K562 (cell line): ENCODE measurements around the gene NEUROD2. TPM values are rescaled to one million over a fixed set of nuclear protein-coding genes. Genes with fewer than 3 reads are reported as not detected.

Experiments
- BCL6 ChIP-seq: fragments of 250-450 bp; sonication (Bioruptor Pico); IDR thresholded peaks from 2 replicates; pipeline ENCODE4 v1.4.0; 2020
- BDP1 ChIP-seq: IDR thresholded peaks from 3 replicates; pipeline ENCODE4 v1.6.1; 2011; ENCODE audit not compliant: insufficient read length, insufficient read depth
- BRD4 ChIP-seq: fragments of 200-600 bp; sonication (generic); IDR thresholded peaks from 2 replicates; pipeline ENCODE4 v1.6.1; 2017; ENCODE audit warnings: inconsistent platforms
- CREBBP ChIP-seq: IDR thresholded peaks from one replicate; pipeline ENCODE4 v1.6.1; 2012; ENCODE audit warnings: low read depth, mild to moderate bottlenecking, control low read depth, inconsistent platforms, low read length
- ESRRB ChIP-seq: fragments of 250-450 bp; sonication (Bioruptor Pico); IDR thresholded peaks from 2 replicates; pipeline ENCODE4 v1.5.0; 2020; ENCODE audit warnings: mild to moderate bottlenecking, moderate library complexity, borderline replicate concordance
- ETV5 ChIP-seq: sonication (generic); formaldehyde crosslinking; IDR thresholded peaks from 2 replicates; pipeline ENCODE4 v1.4.0; 2020; ENCODE audit warnings: low read depth, mild to moderate bottlenecking, missing genetic modification reagents
- FIP1L1 ChIP-seq: fragments of 200-400 bp; formaldehyde crosslinking; IDR thresholded peaks from 2 replicates; pipeline ENCODE4 v1.6.1; 2018; ENCODE audit warnings: mild to moderate bottlenecking, low read depth, low read length; ENCODE audit not compliant: poor library complexity, severe bottlenecking
- FOXJ2 ChIP-seq: fragments of 200-800 bp; sonication (Bioruptor generic); IDR thresholded peaks from 2 replicates; pipeline ENCODE4 v1.6.1; 2016; ENCODE audit warnings: missing genetic modification characterization, missing compliant biosample characterization
- FOXK1 ChIP-seq: sonication (generic); formaldehyde crosslinking; IDR thresholded peaks from 2 replicates; pipeline ENCODE4 v1.8.0; 2022; ENCODE audit warnings: missing genetic modification reagents, mild to moderate bottlenecking, borderline replicate concordance
- HMG20B ChIP-seq: fragments of 250-450 bp; sonication (Bioruptor Pico); IDR thresholded peaks from 2 replicates; pipeline ENCODE4 v1.5.0; 2021; ENCODE audit warnings: mild to moderate bottlenecking
- KDM2B ChIP-seq: fragments of 250-450 bp; sonication (Bioruptor Pico); IDR thresholded peaks from 2 replicates; pipeline ENCODE4 v1.8.0; 2021; ENCODE audit warnings: mild to moderate bottlenecking, moderate library complexity
- KLF6 ChIP-seq: fragments of 250-450 bp; sonication (Bioruptor Pico); IDR thresholded peaks from 2 replicates; pipeline ENCODE4 v1.4.0; 2020; ENCODE audit warnings: mild to moderate bottlenecking, moderate library complexity, borderline replicate concordance
- NONO ChIP-seq, 2 experiments: fragments of 200-400 bp in 1 of 2; fragments of 450-650 bp in 1 of 2; formaldehyde crosslinking in 1 of 2; IDR thresholded peaks; 2 replicates each; pipeline ENCODE4 v1.6.1; 2017; ENCODE audit warnings: low read depth in 2 of 2, mild to moderate bottlenecking in 2 of 2, moderate library complexity in 2 of 2, low read length in 1 of 2
- NR1H2 ChIP-seq: sonication (generic); formaldehyde crosslinking; IDR thresholded peaks from 2 replicates; pipeline ENCODE4 v1.4.0; 2020; ENCODE audit warnings: mild to moderate bottlenecking, missing genetic modification reagents
- NR2C2 ChIP-seq, 2 experiments: fragments of 200-800 bp in 1 of 2; sonication (Bioruptor generic) in 1 of 2; sonication (generic) in 1 of 2; formaldehyde crosslinking in 1 of 2; IDR thresholded peaks; 2 replicates each; pipeline versions ENCODE4 v1.6.1 to v1.8.0; 2016 to 2022; ENCODE audit warnings: mild to moderate bottlenecking in 1 of 2, missing compliant biosample characterization in 1 of 2, missing genetic modification characterization in 1 of 2, missing genetic modification reagents in 1 of 2
- PCBP2 ChIP-seq: fragments of 200-400 bp; formaldehyde crosslinking; IDR thresholded peaks from 2 replicates; pipeline ENCODE4 v1.6.1; 2018; ENCODE audit warnings: low read length, low read depth, mild to moderate bottlenecking, moderate library complexity; ENCODE audit not compliant: poor library complexity, severe bottlenecking
- POLR2A ChIP-seq: fragments of 450-650 bp; conservative IDR thresholded peaks from 2 replicates; pipeline ENCODE4 v1.6.1; 2016
- SMARCC2 ChIP-seq: fragments of 450-650 bp; IDR thresholded peaks from 2 replicates; pipeline ENCODE4 v1.6.1; 2017; ENCODE audit warnings: antibody characterized with exemption, moderate library complexity, mild to moderate bottlenecking, low read depth
- TCFL5 ChIP-seq: fragments of 250-450 bp; sonication (Bioruptor Pico); conservative IDR thresholded peaks from 2 replicates; pipeline ENCODE4 v1.6.1; 2021; ENCODE audit warnings: mild to moderate bottlenecking, moderate library complexity, matching md5 sums
- TEAD2 ChIP-seq: fragments of 450-650 bp; IDR thresholded peaks from 2 replicates; pipeline ENCODE4 v1.6.1; 2016; ENCODE audit warnings: missing genetic modification characterization, control low read depth, missing compliant biosample characterization
- TRIM28 ChIP-seq: fragments of 450-650 bp; IDR thresholded peaks from 2 replicates; pipeline ENCODE4 v1.6.1; 2017
- ZBED1 ChIP-seq: IDR thresholded peaks from 2 replicates; pipeline ENCODE4 v1.6.1; 2014
- ZBTB17 ChIP-seq: fragments of 450-650 bp; formaldehyde crosslinking; IDR thresholded peaks from 2 replicates; pipeline ENCODE4 v1.4.0; 2020; ENCODE audit warnings: mild to moderate bottlenecking
- ZNF717 ChIP-seq: fragments of 250-450 bp; sonication (Bioruptor Pico); IDR thresholded peaks from 2 replicates; pipeline ENCODE4 v1.5.0; 2021
- polyA plus RNA-seq, 8 experiments: library from polyadenylated mRNA; depleted of rRNA in 4 of 8; stranded (reverse) in 5 of 8; unstranded in 3 of 8; fragments of >200 nt; fragmentation: Nextera tagmentation in 2 of 8; fragmentation: Illumina TruSeq in 1 of 8; extraction: Ambion mirVana in 2 of 8; extraction: Trizol in 1 of 8; gene quantifications; 2 replicates each; pipeline versions ENCODE4 v1.2.1 to v1.2.3, GENCODE V29; 2011 to 2014; ENCODE audit warnings: inconsistent platforms in 1 of 8, missing spikeins in 1 of 8
- total RNA-seq, 7 experiments: library from RNA; depleted of rRNA in 6 of 7; stranded (reverse); fragments of >200 nt in 6 of 7; fragmentation: Illumina TruSeq in 2 of 7; extraction: Trizol in 2 of 7; gene quantifications; 2 replicates each; pipeline versions ENCODE4 v1.2.1 to v1.2.3, GENCODE V29; 2011 to 2021; ENCODE audit warnings: low replicate concordance in 1 of 7
- TF ChIP-seq, protein P1 (sequence below): fragments of 450-650 bp; formaldehyde crosslinking; IDR thresholded peaks from 2 replicates; pipeline ENCODE4 v1.4.0; 2022; ENCODE audit warnings: missing genetic modification characterization
- TF ChIP-seq, protein P2 (sequence below): IDR thresholded peaks from 2 replicates; pipeline ENCODE4 v1.6.1; 2014; ENCODE audit warnings: antibody characterized with exemption

The NEUROD2 gene
- total and polyA plus RNA-seq, 9 of the 15 experiments (the other 6 are each of a cell fraction or from before 2014, with no cell fraction given) = not detected

GRCh38 chr17:39650121-39650579 is 42.4 kb upstream of the NEUROD2 start (continued):
- TF ChIP-seq, protein P1, sequence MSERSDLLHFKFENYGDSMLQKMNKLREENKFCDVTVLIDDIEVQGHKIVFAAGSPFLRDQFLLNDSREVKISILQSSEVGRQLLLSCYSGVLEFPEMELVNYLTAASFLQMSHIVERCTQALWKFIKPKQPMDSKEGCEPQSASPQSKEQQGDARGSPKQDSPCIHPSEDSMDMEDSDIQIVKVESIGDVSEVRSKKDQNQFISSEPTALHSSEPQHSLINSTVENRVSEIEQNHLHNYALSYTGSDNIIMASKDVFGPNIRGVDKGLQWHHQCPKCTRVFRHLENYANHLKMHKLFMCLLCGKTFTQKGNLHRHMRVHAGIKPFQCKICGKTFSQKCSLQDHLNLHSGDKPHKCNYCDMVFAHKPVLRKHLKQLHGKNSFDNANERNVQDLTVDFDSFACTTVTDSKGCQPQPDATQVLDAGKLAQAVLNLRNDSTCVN (CRISPR knock-in tag) = 0 out of 2 replicates have a peak, but pooled peaks have one; percentile 5
- no peak for TF ChIP-seq PCBP2
- no peak for TF ChIP-seq ZNF717 (CRISPR knock-in tag)
- no peak for TF ChIP-seq TCFL5 (CRISPR knock-in tag)
- no peak for TF ChIP-seq BDP1
- TF ChIP-seq FOXK1 = no peak
- TF ChIP-seq ZBTB17 = peak; percentile 51; the same call in 1 of the 2 replicates
- TF ChIP-seq ETV5 (CRISPR knock-in tag) = no peak
- peak; percentile 61 for TF ChIP-seq POLR2A
- no peak for TF ChIP-seq FIP1L1
- peak in 1 of 2 experiments; percentile 54; a peak in 1 of 4 replicates for TF ChIP-seq NONO (IDR thresholded peaks at IDR 0.05; ENCODE audit: low read depth in 2 of 2, low read length in 1 of 2)
- no peak for TF ChIP-seq HMG20B (CRISPR knock-in tag)
- TF ChIP-seq KDM2B (CRISPR knock-in tag) = no peak
- TF ChIP-seq KLF6 = peak; percentile 68; the same call in 1 of the 2 replicates
- TF ChIP-seq TRIM28 = no peak
- peak; percentile 54; the same call in 1 of the 2 replicates for TF ChIP-seq SMARCC2
- no peak for TF ChIP-seq BCL6 (CRISPR knock-in tag)
- no peak for TF ChIP-seq ZBED1
- TF ChIP-seq, protein P2, sequence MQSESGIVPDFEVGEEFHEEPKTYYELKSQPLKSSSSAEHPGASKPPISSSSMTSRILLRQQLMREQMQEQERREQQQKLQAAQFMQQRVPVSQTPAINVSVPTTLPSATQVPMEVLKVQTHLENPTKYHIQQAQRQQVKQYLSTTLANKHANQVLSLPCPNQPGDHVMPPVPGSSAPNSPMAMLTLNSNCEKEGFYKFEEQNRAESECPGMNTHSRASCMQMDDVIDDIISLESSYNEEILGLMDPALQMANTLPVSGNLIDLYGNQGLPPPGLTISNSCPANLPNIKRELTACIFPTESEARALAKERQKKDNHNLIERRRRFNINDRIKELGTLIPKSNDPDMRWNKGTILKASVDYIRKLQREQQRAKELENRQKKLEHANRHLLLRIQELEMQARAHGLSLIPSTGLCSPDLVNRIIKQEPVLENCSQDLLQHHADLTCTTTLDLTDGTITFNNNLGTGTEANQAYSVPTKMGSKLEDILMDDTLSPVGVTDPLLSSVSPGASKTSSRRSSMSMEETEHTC = peak; percentile 97
- TF ChIP-seq NR1H2 (CRISPR knock-in tag) = no peak
- TF ChIP-seq FOXJ2 (tag) = no peak
- no peak for TF ChIP-seq ESRRB (CRISPR knock-in tag)
- no peak for TF ChIP-seq NR2C2 (CRISPR knock-in tag; IDR thresholded peaks at IDR 0.05)
- peak; percentile 93 for TF ChIP-seq NR2C2 (tag; IDR thresholded peaks at IDR 0.05)
- TF ChIP-seq TEAD2 (tag) = no peak
- TF ChIP-seq CREBBP = no peak
- no peak for TF ChIP-seq BRD4
